ENCODE measurements around the gene ATP6V0C.
"Not testable (repeated sequence)": the region's sequence is repeated elsewhere in the genome, so short reads cannot be mapped to it uniquely, and the experiment has no call there.

The ATP6V0C gene

GRCh38 chr16:2550283-2550878, 36.6 kb downstream of the ATP6V0C start:
- FAIRE-seq; DNase-seq (ENCODE audit: insufficient read length, low spot score): not testable (repeated sequence)

DNA sequence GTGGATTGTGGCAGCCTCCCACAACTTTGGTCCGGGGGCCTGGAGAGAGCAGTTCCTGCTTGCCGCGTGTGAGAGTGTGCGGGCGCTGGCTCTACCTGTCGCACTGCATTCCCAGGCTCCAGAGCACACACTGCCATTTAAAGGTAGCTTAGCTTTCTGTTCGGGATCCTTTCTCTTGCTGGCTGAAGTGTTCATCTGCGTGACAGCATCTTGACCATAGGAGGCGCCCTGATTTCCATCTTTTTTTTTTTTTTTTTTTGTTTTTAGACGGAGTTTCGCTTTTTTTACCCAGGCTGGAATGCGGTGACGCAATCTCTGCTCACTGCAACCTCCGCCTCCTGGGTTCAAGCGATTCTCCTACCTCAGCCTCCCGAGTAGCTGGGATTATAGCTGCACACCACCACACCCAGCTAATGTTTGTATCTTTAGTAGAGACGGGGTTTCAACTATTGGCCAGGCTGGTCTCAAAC, 37.7 kb downstream of the ATP6V0C start:
- not testable (repeated sequence) for DNase-seq (ENCODE audit: insufficient read length, low spot score); FAIRE-seq

DNA sequence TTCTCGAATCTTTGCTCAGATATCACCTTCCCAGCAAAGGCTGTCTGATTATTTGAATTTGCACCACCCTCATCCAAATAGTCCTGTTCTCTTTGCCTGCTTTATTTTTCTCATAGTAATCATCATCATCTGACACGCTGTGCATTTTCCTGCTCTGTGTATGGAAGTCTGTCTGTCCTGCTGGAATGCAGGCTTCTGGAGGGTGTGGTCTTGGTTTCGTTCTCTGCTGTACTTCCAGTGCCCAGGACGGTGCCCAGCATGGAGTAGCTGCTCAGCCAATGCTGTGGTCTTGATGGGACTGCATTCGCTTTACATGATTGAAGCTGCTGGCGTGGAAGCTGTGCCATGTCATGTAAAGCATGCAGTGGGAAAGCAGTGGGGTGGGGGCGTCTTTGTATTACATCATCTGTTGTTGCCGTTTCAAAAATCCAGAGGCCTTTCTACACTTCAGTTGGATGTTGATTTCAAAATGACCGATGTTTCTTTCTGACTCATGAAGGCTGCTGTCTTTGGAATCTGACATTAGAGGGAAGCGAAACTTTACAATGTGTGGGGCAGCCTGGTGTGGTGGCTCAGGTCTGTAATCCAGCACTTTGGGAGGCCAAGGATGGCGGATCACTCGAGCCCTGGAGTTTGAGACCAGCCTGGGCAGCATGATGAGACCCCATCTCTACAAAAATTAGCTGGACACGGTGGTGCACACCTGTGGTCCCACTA, 41.1 kb downstream of the ATP6V0C start:
- not testable (repeated sequence) for FAIRE-seq; DNase-seq (ENCODE audit: insufficient read length, low spot score)

- not testable (repeated sequence) for FAIRE-seq; DNase-seq (ENCODE audit: insufficient read length, low spot score)
Observed at GRCh38 chr16:2557150-2557549, 43.4 kb downstream of the ATP6V0C start.

DNA sequence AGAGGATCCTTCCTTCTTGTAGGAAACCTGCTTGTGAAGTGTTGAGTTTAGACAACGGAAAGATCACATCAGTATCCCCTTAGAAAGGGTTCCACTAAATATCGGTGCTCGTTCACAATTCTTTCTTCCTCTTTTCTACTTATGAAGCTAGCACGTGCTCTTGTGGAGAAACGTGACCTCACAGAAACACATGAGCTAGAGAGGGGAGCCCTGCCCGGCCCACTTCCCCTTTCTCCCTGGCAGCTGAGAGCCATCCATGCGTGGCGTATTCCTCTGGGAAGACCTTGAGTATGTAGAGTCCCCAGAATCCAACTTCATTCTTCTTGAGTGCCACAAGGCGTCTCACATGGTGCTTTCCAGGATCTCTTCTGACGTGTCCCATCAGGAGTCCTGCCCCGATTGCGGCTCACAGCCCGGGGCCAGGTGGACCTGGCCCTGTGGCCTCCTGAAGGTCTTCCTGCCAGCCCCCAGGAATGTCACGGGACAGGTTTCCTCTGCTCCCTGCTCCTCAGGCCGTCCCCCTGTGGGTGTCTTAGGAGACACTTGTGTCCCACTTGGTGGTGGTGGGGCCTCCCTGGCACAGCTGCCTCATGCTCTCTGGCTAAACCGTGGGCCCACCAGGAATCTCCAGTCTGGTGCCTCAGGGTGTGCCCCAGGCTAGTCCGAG, 46.5 kb downstream of the ATP6V0C start:
- FAIRE-seq; DNase-seq (ENCODE audit: insufficient read length, low spot score): not testable (repeated sequence)

GRCh38 chr16:2560798-2561133, 47.0 kb downstream of the ATP6V0C start:
- DNase-seq (ENCODE audit: insufficient read length, low spot score); FAIRE-seq: not testable (repeated sequence)
- peak; percentile 46 for TF ChIP-seq CTCF (IDR thresholded peaks at IDR 0.05; ENCODE audit: insufficient read depth, missing control alignments)

GRCh38 chr16:2567506-2567905, 53.8 kb downstream of the ATP6V0C start:
- DNase-seq (ENCODE audit: insufficient read length, low spot score); FAIRE-seq: not testable (repeated sequence)

DNA sequence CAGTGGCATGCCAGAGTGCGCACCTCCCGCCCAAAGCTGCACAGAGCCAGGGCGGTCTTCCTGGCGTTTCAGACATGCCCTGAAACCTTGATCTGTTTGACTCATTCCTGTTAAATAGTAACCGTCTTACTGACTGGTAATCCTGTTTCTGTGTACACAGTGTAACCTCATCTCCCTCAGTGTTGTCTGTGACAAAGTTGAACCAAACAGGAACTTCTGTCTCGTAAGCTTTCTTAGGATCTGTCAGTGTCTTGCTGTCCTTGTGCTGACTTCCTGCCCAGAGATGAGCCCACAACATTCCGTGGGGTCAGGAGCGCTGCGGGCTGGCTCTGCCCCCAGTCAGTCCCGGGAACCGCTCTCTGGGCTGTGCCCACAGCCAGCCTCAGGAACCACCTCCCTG, 54.8 kb downstream of the ATP6V0C start:
- not testable (repeated sequence) for FAIRE-seq; DNase-seq (ENCODE audit: insufficient read length, low spot score)
